HG03064 (cell line): ENCODE measurements around the gene SNX25.

Source experiments
- ATAC-seq: cut with Tn5 transposase; IDR thresholded peaks from one replicate; pipeline ENCODE4 v1.9.1; 2021; ENCODE audit warnings: low read depth; ENCODE audit not compliant: unreplicated experiment

Gene SNX25

GRCh38 chr4:185395956-185396723, 186.7 kb downstream of the SNX25 start:
- peak; percentile 72 for ATAC-seq

GRCh38 chr4:185396724-185397385, 187.5 kb downstream of the SNX25 start, which contains the start of gene ANKRD37:
Gene ANKRD37 (plus strand): TSS chr4:185396841. CDS start chr4:185396924, 83 bp downstream.
- ATAC-seq = no peak

DNA sequence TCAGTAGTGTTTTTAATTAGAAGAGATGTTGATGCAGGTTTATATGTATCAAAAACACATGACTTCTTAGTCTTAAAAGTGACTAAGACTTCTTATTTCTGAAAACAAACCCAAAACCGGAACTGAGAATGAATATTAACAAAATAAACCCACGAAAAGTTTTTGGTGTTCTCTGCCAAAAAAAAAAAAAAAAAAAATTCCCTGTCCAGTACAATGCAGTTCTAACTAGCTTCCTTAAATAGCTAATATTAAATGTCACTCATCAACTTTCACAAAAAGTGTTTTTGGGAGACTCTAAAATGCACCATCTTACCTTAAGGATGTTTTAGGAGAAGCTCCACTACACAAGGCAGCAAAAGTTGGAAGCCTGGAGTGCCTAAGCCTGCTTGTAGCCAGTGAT, 189.2 kb downstream of the SNX25 start:
- ATAC-seq = no peak

DNA sequence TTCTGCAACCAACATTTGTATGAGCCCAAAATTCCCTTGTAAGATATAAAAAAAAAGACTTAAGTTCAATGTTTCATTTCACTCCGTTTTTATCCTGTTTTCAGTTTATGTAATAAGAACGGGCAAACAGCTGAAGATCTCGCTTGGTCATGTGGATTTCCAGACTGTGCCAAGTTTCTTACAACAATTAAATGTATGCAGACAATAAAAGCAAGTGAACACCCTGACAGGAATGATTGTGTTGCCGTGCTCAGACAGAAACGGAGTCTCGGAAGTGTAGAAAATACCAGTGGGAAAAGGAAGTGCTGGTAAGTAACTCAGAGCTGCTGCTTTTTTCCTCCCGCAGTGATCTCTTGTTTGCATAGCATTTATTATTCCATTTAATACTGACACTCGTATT, 190.1 kb downstream of the SNX25 start:
- ATAC-seq = no peak

DNA sequence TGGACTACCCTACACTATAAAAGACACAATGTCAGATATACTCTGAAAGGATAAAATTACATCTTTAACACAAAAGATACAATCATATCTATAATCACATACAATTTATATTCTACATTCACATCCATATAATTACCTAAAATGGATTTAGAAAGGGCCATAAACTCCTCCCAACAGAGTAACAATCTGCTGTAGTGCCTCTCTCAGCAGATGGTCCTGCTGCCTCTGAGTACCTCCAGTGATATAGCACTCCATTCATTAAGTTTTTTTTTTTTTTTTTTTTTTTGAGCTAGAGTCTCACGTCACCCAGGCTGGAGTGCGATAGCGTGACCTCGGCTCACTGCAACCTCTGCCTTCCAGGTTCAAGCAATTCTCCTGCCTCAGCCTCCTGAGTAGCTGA, 194.6 kb downstream of the SNX25 start:
- ATAC-seq = no peak

DNA sequence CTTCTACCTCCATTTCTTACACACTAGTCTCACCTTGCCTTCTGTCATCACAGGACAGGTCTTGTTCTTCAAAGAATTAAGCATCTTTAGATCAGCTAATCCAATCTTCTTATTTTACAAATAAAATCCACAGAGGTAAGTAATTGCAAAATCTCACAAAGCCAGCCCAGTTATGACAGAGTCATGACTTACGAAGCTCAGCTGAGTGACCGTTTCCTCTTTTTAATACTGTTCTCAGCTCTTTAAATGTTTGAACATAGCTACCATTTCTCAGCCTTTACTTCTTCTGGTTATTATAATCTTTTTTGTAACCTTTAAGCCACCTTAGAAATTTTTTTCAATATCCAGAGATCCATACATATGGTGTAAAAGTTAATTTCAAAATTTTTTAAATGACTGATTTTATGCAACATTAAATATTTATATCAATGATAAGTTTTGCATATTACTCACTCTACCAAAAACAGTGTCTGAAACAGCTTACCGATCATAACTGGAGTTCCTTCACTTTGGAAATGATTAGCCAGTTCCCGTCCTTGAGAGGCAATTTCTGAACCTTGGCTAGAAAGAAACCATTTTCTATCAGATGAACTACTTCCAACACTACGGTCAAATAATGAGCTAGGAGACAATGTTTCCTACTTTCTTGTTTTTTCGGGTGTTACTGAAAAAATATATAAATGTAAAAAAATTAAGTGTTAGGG, 196.1 kb downstream of the SNX25 start:
- no peak for ATAC-seq

- no peak for ATAC-seq
Measured at GRCh38 chr4:185408432-185408831, 199.0 kb downstream of the SNX25 start.

DNA sequence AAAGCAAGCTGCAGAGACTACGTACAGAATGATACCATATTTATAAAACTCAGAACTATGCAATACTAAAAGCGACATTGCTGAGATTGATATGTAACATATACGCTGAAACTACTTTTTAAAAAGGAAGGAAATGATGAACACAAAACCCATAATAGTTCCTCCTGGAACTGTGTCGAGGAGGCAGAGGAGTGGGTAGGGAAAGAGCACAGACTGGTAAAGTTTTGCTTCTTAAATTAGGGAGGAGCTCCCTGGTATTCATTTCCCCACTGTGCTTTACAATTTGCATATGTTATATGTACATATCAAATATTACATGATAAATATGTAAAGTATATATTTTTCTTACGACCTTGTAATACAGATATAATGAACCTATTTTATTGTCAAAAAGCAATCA, 202.5 kb downstream of the SNX25 start:
- no peak for ATAC-seq

DNA sequence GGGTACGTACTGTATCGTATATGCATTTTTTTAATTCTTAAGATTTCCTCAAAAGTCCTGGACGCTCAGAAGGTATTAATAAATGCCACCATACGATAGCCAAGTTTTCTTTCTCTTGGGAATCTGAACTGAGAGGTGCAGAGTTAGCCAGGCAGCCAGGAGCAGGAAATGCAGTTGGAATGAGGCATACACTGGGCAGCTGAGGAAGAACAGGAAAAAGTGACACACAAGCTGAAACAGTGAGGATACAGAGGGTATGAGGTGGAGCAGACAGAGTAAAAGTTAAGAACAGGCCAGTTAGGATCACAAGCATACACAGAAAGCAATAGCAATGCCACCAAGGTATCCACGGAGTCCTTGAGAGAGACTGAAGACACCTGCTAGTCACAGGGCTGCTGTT, 203.0 kb downstream of the SNX25 start:
- ATAC-seq = no peak
